ENCODE data around the gene JAKMIP1.

The JAKMIP1 gene

GRCh38 chr4:6030679-6031078 lies 169.7 kb downstream of the JAKMIP1 start:
- DNase-seq, result no peak

- DNase-seq, result no peak
These were observed 171.1 kb downstream of the JAKMIP1 start for GRCh38 chr4:6029254-6029653.

- no peak for DNase-seq
These were observed 172.2 kb downstream of the JAKMIP1 start for GRCh38 chr4:6028168-6028567.

DNA sequence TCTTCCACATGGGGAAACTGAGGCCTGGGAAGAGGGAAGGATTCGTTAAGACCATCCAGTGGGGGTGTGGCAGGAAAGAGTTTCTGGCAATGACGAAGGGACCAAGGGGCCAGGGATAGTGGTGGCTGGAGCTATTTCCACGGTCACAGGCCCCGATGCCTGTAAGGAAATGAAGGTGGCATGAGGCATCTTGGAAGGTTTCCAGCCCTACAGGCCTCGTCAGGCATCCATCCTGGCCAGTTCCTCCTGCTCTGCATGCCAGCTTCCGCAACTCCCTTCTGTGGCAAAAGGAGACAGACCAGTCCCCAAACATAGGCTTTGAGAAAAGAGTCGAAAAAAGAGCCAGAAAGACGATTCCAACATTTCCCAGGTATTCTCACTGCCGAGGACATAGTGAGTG lies 173.0 kb downstream of the JAKMIP1 start:
- DNase-seq, result no peak

GRCh38 chr4:6024313-6024960 lies 175.9 kb downstream of the JAKMIP1 start:
- DNase-seq, result no peak

DNA sequence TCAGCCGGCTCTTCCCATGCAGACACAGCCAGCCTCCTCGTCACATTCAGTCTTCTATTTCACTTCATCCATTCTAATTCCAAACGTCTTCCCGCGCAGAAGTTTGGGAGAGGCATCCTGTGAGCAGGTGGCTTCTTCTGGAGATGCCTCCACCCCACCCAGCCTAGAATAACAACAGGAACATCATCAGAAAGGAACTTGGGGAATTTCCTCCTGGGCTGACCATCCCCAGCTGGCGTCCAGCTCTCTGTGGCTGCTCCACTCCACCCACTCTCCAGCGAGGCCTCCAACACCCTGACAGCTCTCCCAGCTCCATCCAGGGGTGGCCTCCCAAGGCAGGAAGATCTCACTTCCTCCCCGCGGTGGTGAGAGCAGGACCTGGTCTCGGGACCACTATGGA lies 176.6 kb downstream of the JAKMIP1 start:
- DNase-seq, result no peak

GRCh38 chr4:6022607-6023288 lies 177.6 kb downstream of the JAKMIP1 start:
- no peak for DNase-seq

DNA sequence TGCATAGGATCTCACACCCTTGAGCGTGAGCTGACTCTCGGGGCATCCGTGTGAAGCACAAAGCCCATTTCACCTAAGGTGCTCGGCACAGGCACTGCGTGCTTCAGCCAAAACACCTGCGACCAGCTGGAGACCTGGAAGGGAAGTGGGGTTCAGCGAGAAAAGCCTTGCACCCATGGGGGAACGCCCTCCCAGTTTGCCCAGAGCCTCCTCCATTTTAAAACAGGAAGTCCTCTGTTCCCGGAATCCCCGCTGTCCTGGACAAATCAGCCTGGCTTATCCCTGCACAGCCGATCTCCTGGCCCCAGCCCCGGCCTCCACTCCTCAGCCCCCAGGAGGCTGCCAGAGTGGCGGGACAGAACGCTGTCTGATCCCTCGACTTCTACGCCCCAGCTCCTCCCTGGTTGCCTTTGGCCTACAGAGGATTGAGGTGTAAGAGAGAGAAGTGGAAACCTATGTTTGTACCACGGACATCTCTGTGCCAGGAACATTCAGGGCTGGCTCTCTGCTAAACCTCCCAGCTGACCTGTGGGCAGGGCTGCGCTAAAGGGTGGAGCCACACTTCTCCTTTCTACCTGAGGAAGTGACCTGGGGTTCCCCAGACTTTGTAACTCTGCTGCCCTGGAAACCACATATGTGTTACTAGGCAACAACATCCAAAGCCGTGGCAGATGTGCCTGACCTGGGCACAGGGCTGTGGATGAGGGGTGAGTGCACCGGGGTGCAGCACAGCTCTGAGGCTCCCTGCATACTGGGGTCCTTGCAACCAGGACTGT lies 178.3 kb downstream of the JAKMIP1 start:
- no peak for DNase-seq

DNA sequence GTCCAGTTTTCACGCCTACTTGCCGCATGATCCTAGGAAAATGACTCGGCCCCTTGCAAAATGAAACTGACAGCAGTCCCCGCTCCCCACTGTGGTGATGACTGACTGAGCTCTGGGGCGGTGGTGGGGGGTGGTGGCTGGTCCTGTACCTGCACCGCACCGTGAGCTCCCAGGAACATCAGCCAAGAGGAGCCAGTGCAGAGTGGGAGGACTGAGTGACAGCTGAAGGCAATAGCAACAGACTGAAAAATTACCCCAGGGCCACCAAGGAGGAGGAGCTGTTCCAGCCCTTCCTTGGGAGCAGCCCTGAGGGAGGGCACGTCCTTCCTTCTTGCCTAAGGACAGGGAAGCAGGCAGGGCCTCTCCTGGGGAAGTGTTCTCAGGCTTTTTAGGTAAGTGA lies 179.7 kb downstream of the JAKMIP1 start:
- DNase-seq, result no peak

DNA sequence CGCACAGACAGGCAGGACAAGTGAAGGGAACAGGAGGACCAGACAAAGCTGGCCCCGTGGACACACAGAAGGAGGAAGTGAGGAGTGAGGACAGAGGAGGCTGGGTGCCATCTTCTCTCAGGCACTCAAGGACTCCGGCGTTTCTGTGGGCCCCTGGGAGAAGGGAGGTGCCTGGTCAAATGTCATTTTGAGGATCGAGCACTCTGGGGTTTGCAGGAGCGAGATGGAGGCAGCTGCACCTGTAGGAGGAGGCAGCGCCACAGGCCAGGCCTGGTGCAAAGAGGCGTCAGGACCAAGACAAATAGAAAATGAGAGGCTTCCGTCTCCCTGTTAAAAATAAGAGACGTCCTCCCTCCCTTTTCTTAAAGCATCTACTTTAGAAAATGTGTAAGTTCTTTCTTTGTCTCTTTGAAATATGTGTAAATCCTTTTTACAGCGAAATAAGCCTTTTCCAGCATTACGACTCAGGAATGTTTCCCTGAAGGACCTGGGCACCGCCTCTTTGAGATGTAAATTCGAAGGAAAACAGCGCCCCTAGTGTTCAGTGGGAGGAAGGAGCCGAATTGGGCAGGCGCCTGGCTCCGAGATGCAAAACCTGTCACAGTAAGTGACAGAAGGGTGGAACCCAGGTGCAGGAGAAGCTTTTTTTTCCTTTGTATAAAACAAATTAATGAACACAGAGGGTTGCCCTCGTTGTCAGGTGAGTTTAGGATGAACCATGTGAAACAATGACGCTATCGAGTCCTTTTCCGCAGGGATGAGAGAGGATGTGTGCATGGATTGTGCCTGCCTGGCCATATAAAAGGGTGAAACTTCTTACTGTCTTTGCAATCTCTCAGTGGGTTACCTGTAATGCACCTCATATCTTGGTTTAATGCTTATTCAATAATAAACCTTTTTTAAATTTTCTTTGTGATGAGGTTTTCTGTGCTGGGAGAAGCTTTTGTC lies 180.8 kb downstream of the JAKMIP1 start:
- peak; percentile 27 to 40 for DNase-seq

DNA sequence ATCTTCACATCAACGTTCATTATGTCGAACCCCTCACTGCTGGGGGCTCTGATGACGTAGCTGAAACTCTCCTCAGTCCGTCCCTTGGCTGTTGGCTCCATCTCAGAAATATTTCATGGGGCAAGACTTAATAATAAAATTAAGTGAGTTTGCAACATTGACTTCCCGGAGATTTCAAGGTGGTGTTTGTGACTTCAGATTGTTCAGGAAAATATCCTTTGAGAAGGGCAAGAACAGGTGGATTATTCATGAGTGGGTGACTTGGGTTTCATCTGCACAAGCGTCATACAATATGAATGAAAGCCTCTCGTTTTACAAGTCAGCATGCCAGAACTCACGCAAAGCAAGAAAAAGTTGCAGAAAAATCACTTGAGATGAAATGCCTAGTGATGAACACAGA lies 182.0 kb downstream of the JAKMIP1 start, which contains the start of gene C4orf50:
Gene C4orf50, minus strand, starts transcription at position 101 of the 400 bp plus-strand sequence.
- no peak for DNase-seq

GRCh38 chr4:6017800-6018199 lies 182.5 kb downstream of the JAKMIP1 start:
- no peak for DNase-seq

GRCh38 chr4:6017030-6017429 lies 183.3 kb downstream of the JAKMIP1 start:
- DNase-seq, result no peak

- no peak for DNase-seq
These were observed 186.8 kb downstream of the JAKMIP1 start for GRCh38 chr4:6013564-6013963.

- DNase-seq, result no peak
These were observed 188.1 kb downstream of the JAKMIP1 start for GRCh38 chr4:6012200-6012599.

DNA sequence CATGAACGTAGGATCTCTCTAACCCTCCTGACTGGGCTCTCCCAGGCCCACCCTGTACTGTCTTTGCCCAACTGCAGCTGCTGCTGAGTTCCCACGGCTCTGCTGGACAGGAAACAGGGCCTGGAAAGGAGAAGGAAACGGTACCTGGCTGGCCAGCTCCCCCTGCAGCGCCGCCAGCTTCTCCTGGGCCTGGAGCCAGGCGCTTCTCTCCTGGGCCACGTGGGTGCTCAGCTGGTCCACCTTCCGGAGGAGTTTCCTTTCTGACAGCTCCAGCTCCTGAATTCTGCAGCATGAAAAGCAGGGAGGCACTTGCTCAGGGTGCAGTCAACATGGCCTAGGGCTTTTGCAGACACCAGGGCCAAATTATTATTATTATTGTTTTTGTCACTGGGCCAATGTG lies 188.7 kb downstream of the JAKMIP1 start:
- no peak for DNase-seq

DNA sequence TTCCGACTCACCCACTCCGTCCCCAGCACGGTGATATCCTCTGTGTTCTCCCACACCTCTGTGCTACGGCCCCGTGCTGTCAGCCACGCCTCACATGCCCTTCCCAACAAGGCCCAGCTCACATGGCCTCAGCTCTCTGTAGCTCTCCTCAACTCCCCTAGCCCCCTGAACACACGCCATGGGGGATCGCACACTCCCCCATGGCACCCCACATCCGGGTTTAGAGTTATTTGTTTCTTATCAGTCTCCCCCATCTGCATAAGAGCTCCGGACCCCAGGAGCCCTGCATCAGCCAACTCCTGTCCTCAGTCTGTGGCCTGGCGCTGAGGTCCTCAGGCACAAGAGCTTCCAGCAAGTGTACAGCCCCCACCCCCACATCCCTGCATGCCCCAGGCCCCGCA lies 189.1 kb downstream of the JAKMIP1 start:
- DNase-seq, result no peak

DNA sequence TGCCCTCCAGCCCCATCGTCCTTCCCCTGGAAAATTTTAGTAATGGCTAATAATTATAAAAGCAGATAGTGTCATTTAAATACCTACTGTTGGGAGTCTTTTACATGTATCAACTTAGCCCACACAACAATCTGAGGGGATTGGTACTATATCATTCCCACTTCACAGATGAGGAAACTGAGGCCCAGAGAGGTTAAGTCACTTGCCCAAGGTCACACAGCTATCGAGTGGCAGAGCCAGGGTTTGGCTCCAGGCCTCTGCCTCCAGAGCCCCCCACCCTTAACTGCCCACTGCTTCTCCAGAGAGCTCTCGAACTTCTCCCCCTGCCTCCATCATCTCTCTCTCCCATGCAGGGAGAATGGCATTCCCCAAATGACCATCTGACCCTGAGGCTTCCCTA lies 189.6 kb downstream of the JAKMIP1 start:
- no peak for DNase-seq

- DNase-seq, result no peak
These were observed 190.9 kb downstream of the JAKMIP1 start for GRCh38 chr4:6009452-6009851.

GRCh38 chr4:6008766-6009385 lies 191.5 kb downstream of the JAKMIP1 start:
- DNase-seq, result no peak

DNA sequence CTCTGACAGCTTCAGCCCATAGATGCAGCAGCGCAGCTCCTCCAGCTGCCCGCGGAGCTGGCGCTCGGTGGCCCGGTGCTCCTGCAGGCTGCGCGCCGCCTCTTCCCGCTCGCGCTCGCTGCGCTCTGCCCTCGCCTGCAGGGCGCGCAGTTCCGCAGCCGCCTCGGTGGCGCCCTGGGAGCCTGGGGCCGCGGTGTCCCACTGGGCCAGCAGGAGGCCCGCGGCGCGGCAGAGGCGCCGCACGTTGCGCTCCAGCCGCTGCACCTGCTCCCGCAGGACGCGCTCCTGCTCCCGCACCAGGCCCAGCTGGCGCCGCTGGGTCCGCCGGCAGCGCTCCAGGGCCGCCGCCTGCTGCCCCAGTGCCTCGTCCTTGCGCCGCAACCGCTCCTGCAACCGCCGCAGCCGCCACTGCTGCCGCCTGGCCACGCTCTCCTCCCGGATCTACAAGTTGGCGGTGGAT lies 192.2 kb downstream of the JAKMIP1 start:
- DNase-seq, result no peak

GRCh38 chr4:6005175-6005574 lies 195.2 kb downstream of the JAKMIP1 start:
- no peak for DNase-seq

All from activated T-cell treated with anti-CD3 and anti-CD28 coated beads, Interleukin-2, amount 50 U/mL, for 48 hours (primary cell).